GM21619 (cell line): ENCODE measurements around the gene C17orf107.
A peak's percentile ranks its signal among the peaks of the same experiment; 100 is the strongest.

Source experiments
- ATAC-seq: cut with Tn5 transposase; IDR thresholded peaks from one replicate; pipeline ENCODE4 v1.9.1; 2021; ENCODE audit not compliant: unreplicated experiment

Gene C17orf107

DNA sequence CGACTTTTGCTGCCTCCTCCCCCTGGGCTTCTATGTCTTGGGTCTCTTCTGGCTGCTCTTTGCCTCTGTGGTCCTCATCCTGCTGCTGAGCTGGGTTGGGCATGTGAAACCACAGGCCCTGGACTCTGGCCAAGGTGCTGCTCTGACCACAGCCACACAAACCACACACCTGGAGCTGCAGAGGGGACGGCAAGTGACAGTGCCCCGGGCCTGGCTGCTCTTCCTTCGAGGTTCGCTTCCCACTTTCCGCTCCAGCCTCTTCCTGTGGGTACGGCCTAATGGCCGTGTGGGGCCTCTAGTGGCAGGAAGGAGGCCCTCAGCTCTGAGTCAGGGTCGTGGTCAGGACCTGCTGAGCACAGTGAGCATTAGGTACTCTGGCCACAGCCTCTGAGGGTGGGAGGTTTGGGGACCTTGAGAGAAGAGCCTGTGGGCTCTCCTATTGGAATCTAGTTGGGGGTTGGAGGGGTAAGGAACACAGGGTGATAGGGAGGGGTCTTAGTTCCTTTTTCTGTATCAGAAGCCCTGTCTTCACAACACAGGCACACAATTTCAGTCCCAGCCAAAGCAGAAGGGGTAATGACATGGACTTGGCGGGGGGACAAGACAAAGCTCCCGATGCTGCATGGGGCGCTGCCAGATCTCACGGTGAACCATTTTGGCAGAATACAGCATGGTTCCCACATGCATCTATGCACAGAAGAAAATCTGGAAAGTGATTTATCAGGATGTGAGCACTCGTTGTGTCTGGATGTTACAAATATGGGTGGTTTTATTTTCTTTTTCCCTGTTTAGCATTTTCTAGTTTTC, 35.0 kb downstream of the C17orf107 start:
- no peak for ATAC-seq

DNA sequence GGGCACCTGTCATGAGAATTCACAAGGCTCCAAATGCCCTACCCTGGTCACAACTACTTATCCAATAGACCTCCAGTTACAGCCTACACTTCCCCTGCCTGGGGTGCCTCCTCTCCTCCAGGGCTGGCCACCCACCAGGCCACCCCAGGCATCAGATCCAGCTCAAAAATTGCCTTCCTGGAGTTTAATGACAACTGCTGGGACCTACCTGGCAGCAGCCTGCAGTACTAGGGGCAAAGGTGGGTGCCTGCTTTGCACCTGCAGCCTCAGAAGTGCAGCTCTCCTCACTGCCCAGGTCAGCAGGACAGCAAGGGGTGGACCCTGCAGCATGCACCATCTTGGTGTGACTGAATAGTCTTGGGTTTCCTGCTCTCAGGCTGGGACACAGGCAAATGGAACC, 36.3 kb downstream of the C17orf107 start:
- ATAC-seq = no peak

GRCh38 chr17:4936436-4936835, 37.1 kb downstream of the C17orf107 start:
- ATAC-seq = no peak

- no peak for ATAC-seq
Observed at GRCh38 chr17:4937553-4937952, 38.2 kb downstream of the C17orf107 start.

GRCh38 chr17:4938069-4938491, 38.7 kb downstream of the C17orf107 start:
- ATAC-seq = no peak

- no peak for ATAC-seq
Observed at GRCh38 chr17:4938688-4939545, 39.6 kb downstream of the C17orf107 start.

DNA sequence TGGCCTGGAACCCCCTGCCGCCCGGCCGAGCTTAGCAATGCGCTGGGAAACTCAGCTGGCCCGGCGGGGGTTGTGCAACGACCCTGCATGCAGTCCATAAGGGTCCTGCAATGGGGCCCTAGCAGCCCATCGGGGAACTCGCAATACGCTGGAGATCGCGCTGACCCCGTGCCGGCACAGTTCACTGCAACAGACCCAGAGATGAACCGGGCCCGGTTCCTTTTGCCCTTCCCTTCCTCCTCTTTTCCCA, 40.1 kb downstream of the C17orf107 start:
- peak; percentile 11 for ATAC-seq

GRCh38 chr17:4939796-4940554, 40.6 kb downstream of the C17orf107 start, which contains the start of the genes RNF167 and SLC25A11:
Gene RNF167 (plus strand): TSS chr17:4940268. CDS start chr17:4940910, 642 bp downstream.
Gene SLC25A11 (minus strand): TSS chr17:4940046. CDS start chr17:4939910, 136 bp downstream.
- ATAC-seq = peak; percentile 57

- no peak for ATAC-seq
Observed at GRCh38 chr17:4940555-4941318, 41.4 kb downstream of the C17orf107 start.

- ATAC-seq = no peak
Observed at GRCh38 chr17:4941319-4941610, 41.9 kb downstream of the C17orf107 start.

GRCh38 chr17:4942760-4943508, 43.6 kb downstream of the C17orf107 start:
- no peak for ATAC-seq

DNA sequence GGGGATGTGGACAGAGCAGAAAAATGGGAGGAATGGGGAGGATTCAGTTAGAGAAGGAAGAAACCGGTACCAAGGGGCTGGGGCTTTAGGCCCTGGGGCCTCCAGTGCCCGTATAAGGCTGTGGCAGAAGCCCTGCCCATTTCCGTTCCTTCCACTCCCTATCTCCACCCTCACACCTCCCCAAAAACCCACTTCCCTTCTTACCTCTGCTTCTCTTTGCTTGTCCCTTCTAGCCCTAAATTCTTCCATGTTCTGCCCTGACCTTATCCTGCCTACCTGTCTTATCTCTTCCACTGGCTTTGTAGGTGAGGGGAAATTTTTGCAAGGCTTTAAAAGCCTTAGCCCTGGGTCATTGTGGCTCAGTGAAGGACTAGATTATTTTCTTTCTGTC, 44.8 kb downstream of the C17orf107 start:
- no peak for ATAC-seq

- no peak for ATAC-seq
Observed at GRCh38 chr17:4944554-4945175, 45.3 kb downstream of the C17orf107 start.

GRCh38 chr17:4945176-4945943, 46.0 kb downstream of the C17orf107 start:
- peak; percentile 19 for ATAC-seq

- no peak for ATAC-seq
Observed at GRCh38 chr17:4945944-4946280, 46.6 kb downstream of the C17orf107 start.

- no peak for ATAC-seq
Observed at GRCh38 chr17:4946312-4946976, 47.1 kb downstream of the C17orf107 start.

DNA sequence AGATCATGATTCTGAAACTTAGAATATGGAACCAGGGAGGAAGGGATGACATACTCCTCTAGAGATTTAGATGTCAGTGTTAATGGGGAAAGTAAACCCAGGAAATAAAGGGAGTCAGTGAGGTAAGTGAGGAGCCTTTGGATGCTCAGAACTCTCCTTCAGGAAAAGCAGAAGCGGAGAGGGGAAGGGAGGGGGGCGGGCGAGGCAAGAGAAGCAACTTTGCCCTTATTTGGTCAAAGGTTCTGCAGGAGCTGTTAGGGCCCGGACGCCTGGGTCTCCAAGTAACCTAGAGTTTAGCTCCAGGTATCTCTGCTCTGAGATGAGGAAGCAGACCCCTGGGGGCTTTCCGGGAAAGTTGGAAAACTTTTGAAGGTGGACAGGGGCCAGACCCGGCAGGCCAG, 47.7 kb downstream of the C17orf107 start:
- ATAC-seq = no peak

DNA sequence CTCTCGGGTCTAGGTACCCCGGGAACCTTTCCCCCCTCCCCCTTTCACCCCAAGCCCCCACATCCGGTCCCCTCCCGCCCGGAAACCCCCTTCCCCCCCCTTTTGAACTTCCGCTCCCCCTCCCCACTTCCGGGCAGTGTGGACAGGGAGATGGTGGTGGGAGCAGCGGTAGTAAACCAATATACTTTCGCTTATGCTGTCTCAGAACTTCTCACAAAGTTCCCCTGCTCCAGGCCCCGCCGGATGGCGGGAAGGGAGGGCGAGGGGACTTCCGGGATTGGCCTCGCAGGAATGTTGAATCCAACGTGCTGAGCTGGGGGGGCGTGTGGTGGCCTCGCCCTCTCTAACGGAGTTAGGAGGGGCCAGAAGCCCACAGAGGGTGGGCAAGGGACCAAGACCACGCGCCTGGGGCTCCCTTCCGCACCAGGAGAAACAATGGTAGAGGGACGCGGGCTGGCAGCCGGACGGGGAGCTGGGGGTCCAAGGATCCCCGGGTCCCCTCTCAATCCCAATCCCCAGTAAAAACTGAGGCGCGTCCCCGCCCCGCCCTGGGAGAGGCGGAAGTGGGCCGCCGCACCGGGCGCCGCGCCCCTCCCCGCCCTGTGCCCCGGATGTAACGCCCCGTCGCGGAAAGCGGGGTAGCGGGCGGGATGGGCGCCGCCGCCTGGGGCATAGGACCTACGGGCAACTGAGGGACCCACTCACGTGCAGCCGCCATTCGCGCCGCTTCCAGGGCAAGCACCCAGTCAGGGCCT, 48.3 kb downstream of the C17orf107 start:
- no peak for ATAC-seq
